ENCODE data around the gene CCDC157. TPM values are rescaled to one million over a fixed set of nuclear protein-coding genes. Genes with fewer than 3 reads are reported as not detected.

Gene CCDC157
- polyA plus RNA-seq, 3 donors, result 6.6 to 8.9 (median 7.5) TPM

GRCh38 chr22:30348404-30348803, 8.4 kb upstream of the CCDC157 start:
- DNase-seq, result no peak

- no peak for DNase-seq
Observed at GRCh38 chr22:30348809-30349208, 8.0 kb upstream of the CCDC157 start.

- DNase-seq, result no peak
Observed at GRCh38 chr22:30351226-30351625, 5.6 kb upstream of the CCDC157 start.

- DNase-seq, result no peak
Observed at GRCh38 chr22:30354644-30355043, 2.2 kb upstream of the CCDC157 start.

- no peak for DNase-seq
Observed at GRCh38 chr22:30357236-30357570, 396 bp downstream of the CCDC157 start.

- DNase-seq, result no peak
Observed at GRCh38 chr22:30357650-30358215, 926 bp downstream of the CCDC157 start.

- no peak for DNase-seq
Observed at GRCh38 chr22:30358541-30358940, 1.7 kb downstream of the CCDC157 start.

GRCh38 chr22:30361916-30362650, 5.3 kb downstream of the CCDC157 start:
- no peak for DNase-seq

- no peak for DNase-seq
Observed at GRCh38 chr22:30362651-30363281, 6.0 kb downstream of the CCDC157 start.

- DNase-seq, result no peak
Observed at GRCh38 chr22:30365891-30366290, 9.1 kb downstream of the CCDC157 start.

GRCh38 chr22:30368420-30368819, 11.6 kb downstream of the CCDC157 start:
- no peak for DNase-seq

GRCh38 chr22:30370641-30371230, 13.9 kb downstream of the CCDC157 start:
- DNase-seq, result peak; percentile 68

GRCh38 chr22:30371321-30371720, 14.5 kb downstream of the CCDC157 start:
- DNase-seq, result no peak

- DNase-seq, result no peak
Observed at GRCh38 chr22:30371981-30372380, 15.2 kb downstream of the CCDC157 start.

GRCh38 chr22:30372915-30373314, 16.1 kb downstream of the CCDC157 start:
- no peak for DNase-seq

- no peak for DNase-seq
Observed at GRCh38 chr22:30373331-30374325, 16.8 kb downstream of the CCDC157 start.

GRCh38 chr22:30375312-30375849, 18.6 kb downstream of the CCDC157 start:
- DNase-seq, result no peak

- DNase-seq, result no peak
Observed at GRCh38 chr22:30380011-30380410, 23.2 kb downstream of the CCDC157 start.

GRCh38 chr22:30381264-30381663, 24.5 kb downstream of the CCDC157 start:
- no peak for DNase-seq

- no peak for DNase-seq
Observed at GRCh38 chr22:30382340-30382739, 25.5 kb downstream of the CCDC157 start.

GRCh38 chr22:30383061-30383460, 26.3 kb downstream of the CCDC157 start:
- no peak for DNase-seq

GRCh38 chr22:30385942-30386341, 29.1 kb downstream of the CCDC157 start:
- no peak for DNase-seq
